ENCODE measurements around the gene LRRC4.

GRCh38 chr7:128076796-128077271 is 45.6 kb upstream of the LRRC4 start:
- TF ChIP-seq POLR2A (IDR thresholded peaks at IDR 0.05; ENCODE audit: low read depth, low read length), result no peak
- no peak for TF ChIP-seq CTCF (IDR thresholded peaks at IDR 0.05; ENCODE audit: extremely low read depth in 1 of 2, insufficient read depth in 1 of 2, low read depth in 1 of 2, low read length in 2 of 2)
- TF ChIP-seq POLR2AphosphoS5 (IDR thresholded peaks at IDR 0.05; ENCODE audit: insufficient read depth, low read depth, low read length), result no peak
- TF ChIP-seq EZH2 (IDR thresholded peaks at IDR 0.05; ENCODE audit: borderline replicate concordance, low read depth, low read length, severe bottlenecking), result no peak
- no peak for TF ChIP-seq JUN (IDR thresholded peaks at IDR 0.05; ENCODE audit: borderline replicate concordance, insufficient read depth, insufficient read length, low read depth)
- no peak for TF ChIP-seq MYC (IDR thresholded peaks at IDR 0.05; ENCODE audit: low read depth, low read length)
